Measurements from ENCODE around the gene TPRG1L. TPM values are rescaled to one million over a fixed set of nuclear protein-coding genes. Genes with fewer than 3 reads are reported as not detected.
A peak's percentile ranks its signal among the peaks of the same experiment; 100 is the strongest.

TPRG1L gene
- total and polyA plus RNA-seq, 10 donors: 19.9 to 45.9 (median 31.5) TPM

DNA sequence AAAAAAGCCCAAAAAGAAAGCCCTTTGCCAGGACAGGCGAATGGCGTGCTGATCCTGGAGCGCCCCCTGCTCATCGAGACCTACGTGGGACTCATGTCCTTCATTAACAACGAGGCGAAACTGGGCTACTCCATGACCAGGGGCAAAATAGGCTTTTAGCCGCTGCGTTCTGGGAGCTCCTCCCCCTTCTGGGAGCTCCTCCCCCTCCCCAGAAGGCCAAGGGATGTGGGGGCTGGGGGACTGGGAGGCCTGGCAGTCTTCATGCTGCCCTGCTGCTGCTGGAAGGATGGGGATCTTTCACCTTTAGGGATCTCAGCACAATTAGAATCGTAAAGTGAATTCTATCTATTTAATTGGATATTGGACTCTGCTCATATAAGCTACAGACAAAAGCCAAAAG is 3.6 kb downstream of the TPRG1L start:
- intact Hi-C loops (cut with DNase I; ENCODE audit: low total_unique reads): no loop called here
- WGBS, 5 donors: 87 to 93% (median 91%) methylated on average over 10 of the region's 10 CpGs

DNA sequence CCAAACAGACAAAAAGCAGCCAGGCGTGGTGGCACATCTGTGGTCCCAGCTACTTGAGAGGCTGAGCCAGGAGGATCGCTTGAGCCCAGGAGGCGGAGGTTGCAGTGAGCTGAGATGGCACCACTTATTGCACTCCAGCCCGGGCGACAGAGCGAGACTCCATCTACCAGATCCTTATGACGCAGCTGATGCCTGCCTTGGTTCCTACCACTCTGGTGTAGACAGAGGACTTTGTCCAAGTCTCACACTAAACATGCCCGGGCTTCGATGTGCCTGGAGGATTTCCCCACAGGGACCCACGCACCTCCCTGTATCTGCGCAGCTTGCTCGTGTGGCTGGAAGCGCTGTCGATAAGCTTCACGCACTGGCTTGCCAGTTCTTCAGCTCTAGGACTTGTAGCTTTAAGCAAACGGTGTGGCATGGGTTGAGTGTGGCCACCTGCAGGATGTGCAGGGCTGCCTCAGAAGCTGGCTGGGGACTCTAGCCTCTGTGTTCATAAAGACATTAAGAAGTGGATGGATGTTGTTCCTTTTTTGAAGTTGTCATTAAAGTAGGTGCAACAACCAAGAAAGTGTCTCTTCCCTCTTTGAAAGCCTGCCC is 4.8 kb downstream of the TPRG1L start:
- Histone ChIP-seq H3K36me3 (peaks cover 5 to 87% (median 73%) of the 10 kb centered on the region in 6 donors), H3K27ac (no peak overlapping the region), H3K4me3 (no peak overlapping the region), H3K9me3 (no peaks in the 10 kb centered on the region), H3K27me3 (replicated peaks in 1 of 7) (no peaks in the 10 kb centered on the region), H3K4me1 (peaks cover 4 to 23% (median 17%) of the 10 kb centered on the region in 6 donors)
- TF ChIP-seq POLR2AphosphoS5 (IDR thresholded peaks at IDR 0.05) (peak in 1 of 3 donors; percentile 15), POLR2A (IDR thresholded peaks at IDR 0.05) (no peak)
- TF ChIP-seq, protein P1, sequence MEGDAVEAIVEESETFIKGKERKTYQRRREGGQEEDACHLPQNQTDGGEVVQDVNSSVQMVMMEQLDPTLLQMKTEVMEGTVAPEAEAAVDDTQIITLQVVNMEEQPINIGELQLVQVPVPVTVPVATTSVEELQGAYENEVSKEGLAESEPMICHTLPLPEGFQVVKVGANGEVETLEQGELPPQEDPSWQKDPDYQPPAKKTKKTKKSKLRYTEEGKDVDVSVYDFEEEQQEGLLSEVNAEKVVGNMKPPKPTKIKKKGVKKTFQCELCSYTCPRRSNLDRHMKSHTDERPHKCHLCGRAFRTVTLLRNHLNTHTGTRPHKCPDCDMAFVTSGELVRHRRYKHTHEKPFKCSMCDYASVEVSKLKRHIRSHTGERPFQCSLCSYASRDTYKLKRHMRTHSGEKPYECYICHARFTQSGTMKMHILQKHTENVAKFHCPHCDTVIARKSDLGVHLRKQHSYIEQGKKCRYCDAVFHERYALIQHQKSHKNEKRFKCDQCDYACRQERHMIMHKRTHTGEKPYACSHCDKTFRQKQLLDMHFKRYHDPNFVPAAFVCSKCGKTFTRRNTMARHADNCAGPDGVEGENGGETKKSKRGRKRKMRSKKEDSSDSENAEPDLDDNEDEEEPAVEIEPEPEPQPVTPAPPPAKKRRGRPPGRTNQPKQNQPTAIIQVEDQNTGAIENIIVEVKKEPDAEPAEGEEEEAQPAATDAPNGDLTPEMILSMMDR (IDR thresholded peaks at IDR 0.05 in 8 of 11, conservative IDR thresholded peaks at IDR 0.05 in 3 of 11): no peak
- intact Hi-C loops (cut with DNase I; ENCODE audit: low total_unique reads): no loop called here
- DNase-seq: peak; percentile 61
- 91 to 97% (median 94%) methylated on average over 13 to 16 of the region's 16 CpGs for WGBS, 5 donors

More for the DNA sequence above, 3.6 kb downstream of the TPRG1L start:
- Histone ChIP-seq H3K4me1 (peaks cover 10 to 32% (median 26%) of the 10 kb centered on the region in 6 donors), H3K4me3 (no peak overlapping the region), H3K36me3 (peaks cover 5 to 75% (median 61%) of the 10 kb centered on the region in 6 donors), H3K9me3 (no peaks in the 10 kb centered on the region), H3K27me3 (replicated peaks in 1 of 7) (no peaks in the 10 kb centered on the region), H3K27ac (no peak overlapping the region)
- DNase-seq: peak; percentile 47
- TF ChIP-seq, protein P1 (IDR thresholded peaks at IDR 0.05 in 8 of 11, conservative IDR thresholded peaks at IDR 0.05 in 3 of 11): no peak
- TF ChIP-seq POLR2AphosphoS5 (IDR thresholded peaks at IDR 0.05) (no peak), POLR2A (IDR thresholded peaks at IDR 0.05) (no peak)

DNA sequence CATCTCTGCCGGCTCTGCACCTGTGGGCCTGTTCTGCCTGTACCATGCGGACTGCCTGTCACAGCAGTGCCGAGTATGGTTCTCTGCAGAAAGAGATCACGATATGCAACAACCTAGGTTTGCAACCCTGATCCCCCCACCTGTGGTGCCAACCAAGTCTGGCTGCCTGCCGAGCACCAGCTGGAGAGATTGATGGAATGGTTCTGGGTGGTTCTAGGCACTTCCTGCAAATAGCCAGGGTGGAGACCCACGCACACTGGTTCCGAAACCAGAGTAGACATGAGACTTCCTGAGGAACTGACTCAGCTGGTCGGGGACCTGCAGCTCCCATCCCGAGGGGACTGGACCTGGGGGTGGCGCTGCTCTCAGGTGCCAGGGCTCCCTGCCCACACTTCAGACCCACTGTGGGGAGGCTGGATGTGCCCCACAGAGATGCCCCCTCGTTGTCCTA is 5.4 kb downstream of the TPRG1L start:
- Histone ChIP-seq H3K9me3 (no peaks in the 10 kb centered on the region), H3K36me3 (peaks cover 5 to 93% (median 79%) of the 10 kb centered on the region in 6 donors), H3K4me1 (peaks cover 4 to 23% (median 16%) of the 10 kb centered on the region in 6 donors), H3K4me3 (no peak overlapping the region), H3K27ac (no peak overlapping the region), H3K27me3 (replicated peaks in 1 of 7) (no peaks in the 10 kb centered on the region)
- DNase-seq: peak; percentile 67
- WGBS, 5 donors: 52 to 76% (median 66%) methylated on average over 7 to 11 of the region's 11 CpGs
- TF ChIP-seq POLR2AphosphoS5 (IDR thresholded peaks at IDR 0.05) (peak in 1 of 3 donors; percentile 15), POLR2A (IDR thresholded peaks at IDR 0.05) (no peak)
- TF ChIP-seq, protein P1 (IDR thresholded peaks at IDR 0.05 in 8 of 11, conservative IDR thresholded peaks at IDR 0.05 in 3 of 11): no peak
- intact Hi-C loops (cut with DNase I; ENCODE audit: low total_unique reads): no loop called here

DNA sequence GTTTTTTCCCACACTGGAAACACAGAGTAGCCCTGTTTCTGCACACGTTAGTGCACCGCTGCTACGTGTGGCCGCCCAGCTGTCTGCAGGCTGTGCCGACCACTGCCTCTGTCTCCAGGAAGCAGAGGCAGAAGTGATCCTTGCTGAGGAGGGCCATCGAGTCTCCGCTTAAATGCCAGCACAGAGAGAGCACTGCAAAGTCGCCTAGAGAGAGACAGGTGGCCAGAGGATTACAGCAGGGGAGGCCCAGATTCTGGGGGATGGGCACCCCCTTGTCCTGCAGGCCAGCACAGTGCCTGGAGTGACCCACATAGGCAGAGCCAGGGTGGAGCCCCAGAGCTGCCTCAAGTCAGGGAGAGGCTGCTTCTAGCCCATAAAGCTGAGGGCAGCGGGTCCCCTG is 6.1 kb downstream of the TPRG1L start:
- Histone ChIP-seq H3K27ac (no peak overlapping the region), H3K4me1 (peaks cover 1 to 15% (median 10%) of the 10 kb centered on the region in 6 donors), H3K9me3 (no peaks in the 10 kb centered on the region), H3K4me3 (no peak overlapping the region), H3K27me3 (replicated peaks in 1 of 7) (no peaks in the 10 kb centered on the region), H3K36me3 (peaks cover 5 to 100% (median 86%) of the 10 kb centered on the region in 6 donors)
- intact Hi-C loops (cut with DNase I; ENCODE audit: low total_unique reads): no loop called here
- DNase-seq: no peak
- TF ChIP-seq, protein P1 (IDR thresholded peaks at IDR 0.05 in 8 of 11, conservative IDR thresholded peaks at IDR 0.05 in 3 of 11): no peak
- TF ChIP-seq POLR2AphosphoS5 (IDR thresholded peaks at IDR 0.05) (no peak), POLR2A (IDR thresholded peaks at IDR 0.05) (no peak)
- WGBS, 5 donors: 65 to 90% (median 84%) methylated on average over 4 to 9 of the region's 9 CpGs

All from spleen (tissue), 11 donors.